ENCODE results near the gene NIPSNAP2. TPM values are rescaled to one million over a fixed set of nuclear protein-coding genes. Genes with fewer than 3 reads are reported as not detected.
A peak's percentile ranks its signal among the peaks of the same experiment; 100 is the strongest.

NIPSNAP2 gene
- polyA plus RNA-seq, 3 donors, result 43.2 to 97.5 (median 88.0) TPM

DNA sequence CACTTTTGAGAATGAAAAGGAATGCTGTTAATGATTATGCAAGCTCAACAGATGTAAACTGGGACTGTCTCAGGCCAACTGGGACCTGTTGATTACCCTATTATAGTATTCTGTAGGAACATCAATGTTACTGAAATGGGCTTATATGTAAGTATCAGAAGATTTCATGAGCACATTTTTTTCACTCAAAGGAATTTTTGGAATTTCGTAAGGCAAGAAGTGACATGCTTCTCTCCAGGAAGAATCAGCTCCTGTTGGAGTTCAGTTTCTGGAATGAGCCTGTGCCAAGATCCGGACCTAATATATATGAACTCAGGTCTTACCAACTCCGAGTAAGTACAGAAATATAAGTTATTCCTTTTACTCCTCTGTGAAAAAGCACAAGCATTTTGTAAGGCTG lies 19.2 kb downstream of the NIPSNAP2 start:
- Histone ChIP-seq H3K27me3 (ENCODE audit: control insufficient read depth in 2 of 2, insufficient read depth in 2 of 2, low read length in 2 of 2) (no peaks in the 10 kb centered on the region), H3K9me3 (replicated peaks in 1 of 2; ENCODE audit: control insufficient read depth in 1 of 2, insufficient read depth in 1 of 2, low read length in 2 of 2) (no peaks in the 10 kb centered on the region), H3K4me1 (ENCODE audit: control insufficient read depth in 1 of 2, insufficient read depth in 2 of 2, low read length in 2 of 2) (no peaks in the 10 kb centered on the region), H3K4me3 (replicated peaks in 1 of 3; ENCODE audit: low read depth in 2 of 3, low read length in 3 of 3) (no peak overlapping the region), H3K27ac (ENCODE audit: low read depth in 1 of 2, low read length in 2 of 2) (no peak overlapping the region), H3K9ac (ENCODE audit: insufficient read depth, low read length, poor library complexity, severe bottlenecking) (no peak overlapping the region), H3K79me2 (ENCODE audit: insufficient read depth, low read length) (no peaks in the 10 kb centered on the region), H2AFZ (ENCODE audit: insufficient read depth, low read depth, low read length, poor library complexity, severe bottlenecking) (no peak overlapping the region), H3K36me3 (replicated peaks in 1 of 2; ENCODE audit: control insufficient read depth in 1 of 2, insufficient read depth in 2 of 2, low read length in 2 of 2) (peaks cover 81 to 99% of the 10 kb centered on the region in 2 donors), H4K20me1 (ENCODE audit: insufficient read depth, low read length) (no peaks in the 10 kb centered on the region), H3K4me2 (replicated peaks; ENCODE audit: extremely low read depth, low read length, poor library complexity, severe bottlenecking) (no peak overlapping the region)
- TF ChIP-seq, protein P1, sequence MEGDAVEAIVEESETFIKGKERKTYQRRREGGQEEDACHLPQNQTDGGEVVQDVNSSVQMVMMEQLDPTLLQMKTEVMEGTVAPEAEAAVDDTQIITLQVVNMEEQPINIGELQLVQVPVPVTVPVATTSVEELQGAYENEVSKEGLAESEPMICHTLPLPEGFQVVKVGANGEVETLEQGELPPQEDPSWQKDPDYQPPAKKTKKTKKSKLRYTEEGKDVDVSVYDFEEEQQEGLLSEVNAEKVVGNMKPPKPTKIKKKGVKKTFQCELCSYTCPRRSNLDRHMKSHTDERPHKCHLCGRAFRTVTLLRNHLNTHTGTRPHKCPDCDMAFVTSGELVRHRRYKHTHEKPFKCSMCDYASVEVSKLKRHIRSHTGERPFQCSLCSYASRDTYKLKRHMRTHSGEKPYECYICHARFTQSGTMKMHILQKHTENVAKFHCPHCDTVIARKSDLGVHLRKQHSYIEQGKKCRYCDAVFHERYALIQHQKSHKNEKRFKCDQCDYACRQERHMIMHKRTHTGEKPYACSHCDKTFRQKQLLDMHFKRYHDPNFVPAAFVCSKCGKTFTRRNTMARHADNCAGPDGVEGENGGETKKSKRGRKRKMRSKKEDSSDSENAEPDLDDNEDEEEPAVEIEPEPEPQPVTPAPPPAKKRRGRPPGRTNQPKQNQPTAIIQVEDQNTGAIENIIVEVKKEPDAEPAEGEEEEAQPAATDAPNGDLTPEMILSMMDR (IDR thresholded peaks at IDR 0.05), result no peak
- no peak overlapping the region for H3K27ac Mint-ChIP-seq
- no CpG with 5 or more reads among the region's 3 CpGs for WGBS (ENCODE audit: insufficient coverage)
- peaks cover 0 to under 1% (median 0%) of the 10 kb centered on the region in 3 donors for H3K27me3 Mint-ChIP-seq (ENCODE audit: low read depth in 3 of 3)
- intact Hi-C loops (cut with micrococcal nuclease), result no loop called here
- no peaks in the 10 kb centered on the region for H3K4me1 Mint-ChIP-seq
- H3K4me3 Mint-ChIP-seq, result no peak overlapping the region
- DNase-seq, result no peak
- no peaks in the 10 kb centered on the region for H3K9me3 Mint-ChIP-seq
- H3K36me3 Mint-ChIP-seq, result peaks cover 58 to 86% of the 10 kb centered on the region in 2 donors

- H3K4me3 Mint-ChIP-seq, result no peak overlapping the region
- TF ChIP-seq, protein P1 (IDR thresholded peaks at IDR 0.05), result no peak
- no peaks in the 10 kb centered on the region for H3K9me3 Mint-ChIP-seq
- peaks cover 58 to 90% of the 10 kb centered on the region in 2 donors for H3K36me3 ChIP-seq (replicated peaks in 1 of 2; ENCODE audit: control insufficient read depth in 1 of 2, insufficient read depth in 2 of 2, low read length in 2 of 2)
- H2AFZ ChIP-seq (ENCODE audit: insufficient read depth, low read depth, low read length, poor library complexity, severe bottlenecking), result no peak overlapping the region
- no peaks in the 10 kb centered on the region for H3K79me2 ChIP-seq (ENCODE audit: insufficient read depth, low read length)
- peaks cover 65 to 77% of the 10 kb centered on the region in 2 donors for H3K36me3 Mint-ChIP-seq
- intact Hi-C loops (cut with micrococcal nuclease), result no loop called here
- no peaks in the 10 kb centered on the region for H4K20me1 ChIP-seq (ENCODE audit: insufficient read depth, low read length)
- peak overlapping the region in 1 of 7 donors; percentile 37 for H3K27ac Mint-ChIP-seq
- no peaks in the 10 kb centered on the region for H3K27me3 ChIP-seq (ENCODE audit: control insufficient read depth in 2 of 2, insufficient read depth in 2 of 2, low read length in 2 of 2)
- no peaks in the 10 kb centered on the region for H3K4me1 ChIP-seq (ENCODE audit: control insufficient read depth in 1 of 2, insufficient read depth in 2 of 2, low read length in 2 of 2)
- DNase-seq, result no peak
- no peaks in the 10 kb centered on the region for H3K9me3 ChIP-seq (replicated peaks in 1 of 2; ENCODE audit: control insufficient read depth in 1 of 2, insufficient read depth in 1 of 2, low read length in 2 of 2)
- peaks cover 0 to 2% (median 0%) of the 10 kb centered on the region in 3 donors for H3K27me3 Mint-ChIP-seq (ENCODE audit: low read depth in 3 of 3)
- no peak overlapping the region for H3K9ac ChIP-seq (ENCODE audit: insufficient read depth, low read length, poor library complexity, severe bottlenecking)
- H3K4me2 ChIP-seq (replicated peaks; ENCODE audit: extremely low read depth, low read length, poor library complexity, severe bottlenecking), result no peak overlapping the region
- no peaks in the 10 kb centered on the region for H3K4me1 Mint-ChIP-seq
- WGBS (ENCODE audit: insufficient coverage), result 100% methylated on average over 2 of the region's 3 CpGs
- H3K4me3 ChIP-seq (replicated peaks in 1 of 3; ENCODE audit: low read depth in 2 of 3, low read length in 3 of 3), result no peak overlapping the region
- H3K27ac ChIP-seq (ENCODE audit: low read depth in 1 of 2, low read length in 2 of 2), result no peak overlapping the region
These were observed 28.0 kb downstream of the NIPSNAP2 start for GRCh38 chr7:55992346-55992745.
